ENCODE measurements around the gene AMT. TPM values are rescaled to one million over a fixed set of nuclear protein-coding genes. Genes with fewer than 3 reads are reported as not detected.

AMT gene
- total RNA-seq, 2 donors from 2014 or later, result 44.4 to 51.7 TPM

DNA sequence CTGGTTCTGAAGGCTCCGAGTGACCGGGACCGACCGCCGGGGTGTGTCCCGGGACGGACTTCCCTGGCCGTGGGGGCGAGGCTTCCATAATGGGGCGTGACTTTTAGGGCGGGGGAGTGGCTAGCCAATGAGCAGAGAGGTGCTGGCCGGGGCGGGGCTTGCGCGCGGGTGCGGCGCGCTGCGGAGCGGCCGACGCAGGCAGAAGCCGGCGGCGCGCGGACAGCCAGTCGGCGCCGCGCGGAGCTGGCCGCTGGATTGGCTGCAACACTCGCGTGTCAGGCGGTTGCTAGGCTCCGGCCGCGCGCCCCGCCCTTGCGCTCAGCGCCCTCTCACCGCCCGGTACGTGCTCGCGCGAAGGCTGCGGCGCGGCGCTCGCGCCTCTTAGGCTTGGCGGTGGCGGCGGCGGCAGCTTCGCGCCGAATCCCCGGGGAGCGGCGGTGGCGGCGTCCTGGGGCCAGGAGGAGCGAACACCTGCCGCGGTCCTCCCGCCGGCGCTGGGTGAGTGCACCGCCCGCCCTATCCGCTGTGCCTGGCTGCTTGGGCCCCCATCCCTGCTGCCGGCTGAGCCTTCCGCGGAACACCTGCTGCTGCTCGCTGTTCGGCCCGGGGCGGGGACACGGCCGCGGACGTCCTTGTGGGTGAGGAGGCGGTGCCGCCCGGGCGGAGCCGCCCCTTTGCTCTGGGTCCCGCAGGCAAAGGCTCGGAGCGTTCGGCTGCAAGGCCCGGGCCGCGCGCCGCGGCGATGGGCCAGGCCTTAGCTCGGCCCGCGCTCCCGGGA lies 47.9 kb upstream of the AMT start, which contains the start of gene DAG1:
DAG1 (plus strand) TSS at position 332 of the 778 bp plus-strand sequence. CDS start 40,268 bp downstream, outside the sequence.
- peaks cover 20% of the 10 kb centered on the region for H3K4me1 ChIP-seq (ENCODE audit: control insufficient read depth, insufficient read depth, low read length)

DNA sequence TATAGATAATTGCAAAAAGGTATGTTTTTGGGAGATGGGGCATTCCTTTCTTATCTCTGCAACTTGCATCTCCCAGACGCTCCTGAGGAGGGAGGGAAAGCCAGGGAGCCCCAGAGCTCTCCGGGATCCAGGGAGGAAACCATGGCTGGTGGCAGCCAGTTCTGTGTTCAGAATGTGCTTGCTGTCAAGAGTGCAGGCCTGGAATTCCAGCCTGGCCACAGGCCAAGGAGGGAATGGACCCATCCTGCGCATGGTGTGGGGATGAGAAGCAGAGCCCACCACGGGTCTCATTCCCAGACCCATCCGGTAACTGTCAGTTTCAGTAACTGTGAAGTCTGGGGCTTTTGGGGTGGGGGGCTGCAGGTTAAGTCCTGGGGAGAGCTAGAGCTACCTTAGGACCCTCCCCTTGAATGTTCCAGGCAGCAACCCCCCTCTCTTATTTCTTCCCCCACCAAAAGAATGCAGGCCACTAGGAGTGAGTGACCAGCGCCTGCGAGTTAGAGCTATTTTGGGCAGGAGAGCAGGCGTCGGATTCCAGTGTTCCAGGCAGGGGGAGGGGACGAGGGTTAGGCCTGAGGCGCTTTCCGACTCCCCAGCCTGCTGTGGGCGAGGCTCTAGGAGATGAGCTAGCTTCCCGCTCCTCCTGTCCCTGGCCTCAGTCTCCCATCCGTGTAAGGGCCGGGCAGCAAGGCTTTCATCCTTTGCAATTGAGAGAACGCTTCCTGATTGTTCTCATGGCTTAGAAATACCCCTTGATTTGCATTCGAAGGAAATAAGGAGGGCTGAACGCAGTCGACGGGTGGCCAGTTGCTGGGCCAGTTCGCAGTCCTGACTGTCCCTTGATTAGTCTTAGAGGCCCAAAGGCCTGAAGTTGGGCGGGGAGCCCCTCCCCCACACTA lies 47.0 kb upstream of the AMT start:
- H3K9me3 ChIP-seq (ENCODE audit: control insufficient read depth, low read length), result no peaks in the 10 kb centered on the region
- no peaks in the 10 kb centered on the region for H3K27me3 ChIP-seq (ENCODE audit: control insufficient read depth, insufficient read depth, low read length, poor library complexity, severe bottlenecking)
- H3K4me1 ChIP-seq (ENCODE audit: control insufficient read depth, insufficient read depth, low read length), result peaks cover 20% of the 10 kb centered on the region
- H3K27ac ChIP-seq (ENCODE audit: low read depth, low read length), result peak overlapping the region; percentile 91
- H3K4me3 ChIP-seq (ENCODE audit: low read length), result peak overlapping the region; percentile 81
- WGBS, 2 experiments (ENCODE audit: insufficient coverage in 1 of 2, insufficient read length in 1 of 2), result 12 to 15% methylated on average over 19 to 23 of the region's 23 CpGs
- Mint-ChIP-seq H3K4me1 (peaks cover 36% of the 10 kb centered on the region), H3K27me3 (ENCODE audit: insufficient read depth) (no peaks in the 10 kb centered on the region), H3K4me3 (peak overlapping the region; percentile 85), H3K27ac (peak overlapping the region; percentile 99), H3K36me3 (ENCODE audit: low read depth) (peaks cover 18% of the 10 kb centered on the region), H3K9me3 (no peaks in the 10 kb centered on the region)
- no peak for TF ChIP-seq CTCF (conservative IDR thresholded peaks at IDR 0.05)
- peak overlapping the region; percentile 67 for H3K9ac ChIP-seq (ENCODE audit: extremely low read depth, low read length, poor library complexity, severe bottlenecking)
- H3K36me3 ChIP-seq (ENCODE audit: control insufficient read depth, insufficient read depth, low read length), result peaks cover 13% of the 10 kb centered on the region
- DNase-seq, result peak; percentile 90

More for the DNA sequence above, 47.9 kb upstream of the AMT start, which contains the start of gene DAG1:
- Mint-ChIP-seq H3K4me3 (peak within 1 kb of the TSS; percentile 85), H3K36me3 (ENCODE audit: low read depth) (peaks cover 21% of the 10 kb centered on the region), H3K9me3 (no peaks in the 10 kb centered on the region), H3K27me3 (ENCODE audit: insufficient read depth) (no peaks in the 10 kb centered on the region), H3K4me1 (peaks cover 36% of the 10 kb centered on the region), H3K27ac (peak within 1 kb of the TSS; percentile 99)
- DNase-seq, result peak; percentile 99
- TF ChIP-seq CTCF (conservative IDR thresholded peaks at IDR 0.05), result no peak
- Histone ChIP-seq H3K9me3 (ENCODE audit: control insufficient read depth, low read length) (no peaks in the 10 kb centered on the region), H3K4me3 (ENCODE audit: low read length) (peak within 1 kb of the TSS; percentile 99), H3K9ac (ENCODE audit: extremely low read depth, low read length, poor library complexity, severe bottlenecking) (peak within 1 kb of the TSS; percentile 81), H3K36me3 (ENCODE audit: control insufficient read depth, insufficient read depth, low read length) (peaks cover 13% of the 10 kb centered on the region), H3K27ac (ENCODE audit: low read depth, low read length) (peak within 1 kb of the TSS; percentile 94), H3K27me3 (ENCODE audit: control insufficient read depth, insufficient read depth, low read length, poor library complexity, severe bottlenecking) (no peaks in the 10 kb centered on the region)
- WGBS, 2 experiments (ENCODE audit: insufficient coverage in 1 of 2, insufficient read length in 1 of 2), result 0% methylated on average over 29 to 108 of the region's 108 CpGs

- peak overlapping the region; percentile 32 for H3K9ac ChIP-seq (ENCODE audit: extremely low read depth, low read length, poor library complexity, severe bottlenecking)
- no peaks in the 10 kb centered on the region for H3K27me3 ChIP-seq (ENCODE audit: control insufficient read depth, insufficient read depth, low read length, poor library complexity, severe bottlenecking)
- H3K36me3 ChIP-seq (ENCODE audit: control insufficient read depth, insufficient read depth, low read length), result no peaks in the 10 kb centered on the region
- Mint-ChIP-seq H3K36me3 (ENCODE audit: low read depth) (no peaks in the 10 kb centered on the region), H3K27ac (peak overlapping the region; percentile 83), H3K27me3 (ENCODE audit: insufficient read depth) (no peaks in the 10 kb centered on the region), H3K4me1 (peaks cover 45% of the 10 kb centered on the region), H3K4me3 (no peak overlapping the region), H3K9me3 (no peaks in the 10 kb centered on the region)
- WGBS, 2 experiments (ENCODE audit: insufficient coverage in 1 of 2, insufficient read length in 1 of 2), result 85% methylated on average over 2 of the region's 2 CpGs
- peak overlapping the region; percentile 31 for H3K27ac ChIP-seq (ENCODE audit: low read depth, low read length)
- H3K4me3 ChIP-seq (ENCODE audit: low read length), result no peak overlapping the region
- peaks cover 21% of the 10 kb centered on the region for H3K4me1 ChIP-seq (ENCODE audit: control insufficient read depth, insufficient read depth, low read length)
- no peak for TF ChIP-seq CTCF (conservative IDR thresholded peaks at IDR 0.05)
- DNase-seq, result no peak
- H3K9me3 ChIP-seq (ENCODE audit: control insufficient read depth, low read length), result no peaks in the 10 kb centered on the region
Measured at GRCh38 chr3:49466085-49466484, 43.8 kb upstream of the AMT start.

Measured in endodermal cell (in vitro differentiated cells).